HCT116 (cell line): ENCODE data around the gene QKI. TPM values are rescaled to one million over a fixed set of nuclear protein-coding genes. Genes with fewer than 3 reads are reported as not detected.

ENCODE experiments used
- ATAC-seq: fragments of 200-7000 bp; cut with Tn5 transposase; 2 replicates; pipeline ENCODE4 v1.9.1; 2020; ENCODE audit warnings: mild to moderate bottlenecking, moderate library complexity
- BruUV-seq: library from RNA; stranded (reverse); fragments of 400-500 nt; replicated peaks from 2 replicates; lab custom pipeline; 2021; lab: Mats Ljungman, UMichigan
- CTCF ChIA-PET: fragments of 300-600 bp; sonication (Branson Sonifier 250); formaldehyde crosslinking; loops from one replicate; lab custom pipeline; 2021; ENCODE audit warnings: antibody characterized with exemption; lab: Charles Lee
- POLR2A ChIA-PET: fragments of 300-600, 350-600 bp; sonication (Branson Sonifier 250); formaldehyde crosslinking; loops from one replicate; lab custom pipeline; 2021; ENCODE audit warnings: antibody characterized with exemption; lab: Charles Lee
- RAD21 ChIA-PET, 2 experiments: fragments of 300-600 bp; sonication (Branson Sonifier 250); formaldehyde crosslinking; loops; one replicate each; lab custom pipeline; 2023; ENCODE audit warnings: low total read pairs in 2 of 2; ENCODE audit not compliant: uncharacterized antibody in 2 of 2, unreplicated experiment in 2 of 2, low non-redundant PET in 1 of 2; lab: Charles Lee
- DNase-seq: peaks from one replicate; pipeline ENCODE4 v3.0.0-alpha.2; 2010; ENCODE audit warnings: low read depth, low spot score
- H2AFZ ChIP-seq: fragments of 200-600 bp; shearing (Covaris generic), sonication (generic); 2 replicates; pipeline ENCODE4 v1.6.1; 2017; ENCODE audit warnings: low read depth, mixed run types, mixed read lengths, antibody characterized with exemption, low read length; ENCODE audit not compliant: poor library complexity, severe bottlenecking
- H3K27ac ChIP-seq: 2 replicates; pipeline ENCODE4 v1.5.1; 2012; ENCODE audit warnings: low read depth, low read length
- H3K27me3 ChIP-seq: fragments of 200-600 bp; sonication (generic); 2 replicates; pipeline ENCODE4 v1.6.1; 2016; ENCODE audit warnings: mixed run types, low read length, mixed read lengths; ENCODE audit not compliant: insufficient read depth
- H3K36me3 ChIP-seq, 2 experiments: fragments of 200-500 bp in 1 of 2; fragments of 200-600 bp in 1 of 2; sonication (Bioruptor generic) in 1 of 2; sonication (generic) in 1 of 2; 2 replicates each; pipeline versions ENCODE4 v1.5.1 to v1.6.1; 2014 to 2016; ENCODE audit warnings: low read length in 2 of 2, inconsistent platforms in 1 of 2, mixed read lengths in 1 of 2, mixed run types in 1 of 2; ENCODE audit not compliant: insufficient read depth in 2 of 2, control insufficient read depth in 1 of 2
- H3K4me1 ChIP-seq, 2 experiments: fragments of 200-600 bp in 1 of 2; sonication (generic) in 1 of 2; 2 replicates each; pipeline versions ENCODE4 v1.5.1 to v1.6.1; 2012 to 2017; ENCODE audit warnings: low read length in 2 of 2, inconsistent platforms in 1 of 2, mild to moderate bottlenecking in 1 of 2, mixed read lengths in 1 of 2, mixed run types in 1 of 2, moderate library complexity in 1 of 2; ENCODE audit not compliant: insufficient read depth in 2 of 2, control insufficient read depth in 1 of 2
- H3K4me2 ChIP-seq: fragments of 200-600 bp; sonication (generic); 2 replicates; pipeline ENCODE4 v1.6.1; 2017; ENCODE audit warnings: mixed run types, low read length, mixed read lengths
- H3K4me3 ChIP-seq, 2 experiments: fragments of 200-600 bp in 1 of 2; sonication (generic) in 1 of 2; replicated peaks in 1 of 2; 2 replicates each; pipeline ENCODE4 v1.5.1; 2011 to 2016; ENCODE audit warnings: low read length in 2 of 2, control low read depth in 1 of 2, low read depth in 1 of 2, mild to moderate bottlenecking in 1 of 2, mixed read lengths in 1 of 2, mixed run types in 1 of 2
- H3K79me2 ChIP-seq: fragments of 200-600 bp; sonication (generic); 2 replicates; pipeline ENCODE4 v1.6.1; 2017; ENCODE audit warnings: mild to moderate bottlenecking, mixed run types, low read length, moderate library complexity, mixed read lengths; ENCODE audit not compliant: insufficient read depth
- H3K9ac ChIP-seq: fragments of 200-600 bp; sonication (generic); 2 replicates; pipeline ENCODE4 v1.6.1; 2016; ENCODE audit warnings: low read length, mixed read lengths
- H3K9me2 ChIP-seq: fragments of 200-600 bp; sonication (generic), shearing (Covaris generic); 2 replicates; pipeline ENCODE4 v1.6.1; 2017; ENCODE audit warnings: mixed run types, mild to moderate bottlenecking, moderate library complexity; ENCODE audit not compliant: insufficient read depth
- H3K9me3 ChIP-seq, 2 experiments: fragments of 200-500 bp in 1 of 2; fragments of 200-600 bp in 1 of 2; sonication (Bioruptor generic) in 1 of 2; sonication (generic) in 1 of 2; 2 replicates each; pipeline ENCODE4 v1.6.1; 2014 to 2017; ENCODE audit warnings: low read length in 2 of 2, mixed read lengths in 2 of 2, inconsistent platforms in 1 of 2, low read depth in 1 of 2, mild to moderate bottlenecking in 1 of 2, mixed run types in 1 of 2, moderate library complexity in 1 of 2; ENCODE audit not compliant: control insufficient read depth in 1 of 2, insufficient read depth in 1 of 2
- H4K20me1 ChIP-seq: fragments of 200-600 bp; sonication (generic), shearing (Covaris generic); 2 replicates; pipeline ENCODE4 v1.6.1; 2017; ENCODE audit warnings: mixed run types, mild to moderate bottlenecking, moderate library complexity; ENCODE audit not compliant: insufficient read depth
- CEBPB ChIP-seq: IDR thresholded peaks from 2 replicates; pipeline ENCODE4 v1.6.1; 2012; ENCODE audit warnings: low read depth
- ELF1 ChIP-seq: IDR thresholded peaks from 2 replicates; pipeline ENCODE4 v1.6.1; 2012; ENCODE audit warnings: low read depth, borderline replicate concordance
- EZH2phosphoT487 ChIP-seq: fragments of 200-600 bp; IDR thresholded peaks from 2 replicates; pipeline ENCODE4 v1.6.1; 2018; ENCODE audit warnings: antibody characterized with exemption, borderline replicate concordance
- FOSL1 ChIP-seq: IDR thresholded peaks from 2 replicates; pipeline ENCODE4 v1.6.1; 2012; ENCODE audit warnings: low read depth
- JUND ChIP-seq: IDR thresholded peaks from 2 replicates; pipeline ENCODE4 v1.6.1; 2012
- POLR2AphosphoS5 ChIP-seq: IDR thresholded peaks from 2 replicates; pipeline ENCODE4 v1.6.1; 2011; ENCODE audit warnings: mild to moderate bottlenecking, low read depth, low read length, moderate library complexity
- SIN3A ChIP-seq: IDR thresholded peaks from 2 replicates; pipeline ENCODE4 v1.6.1; 2012; ENCODE audit warnings: low read depth
- SRF ChIP-seq: IDR thresholded peaks from 2 replicates; pipeline ENCODE4 v1.6.1; 2012; ENCODE audit warnings: low read depth
- ZNF274 ChIP-seq: fragments of 200-500 bp; sonication (Bioruptor generic); IDR thresholded peaks from 2 replicates; pipeline ENCODE4 v1.6.1; 2014; ENCODE audit warnings: mild to moderate bottlenecking, low read depth, low read length, inconsistent platforms
- intact Hi-C: fragments of 100-400 bp; cut with micrococcal nuclease; formaldehyde crosslinking; loops from 2 replicates; pipeline ENCODE4 v1.10.0; 2022
- total RNA-seq: library from RNA; stranded (reverse); gene quantifications from one replicate; pipeline ENCODE4 v1.2.1, GENCODE V29; 2021; ENCODE audit not compliant: unreplicated experiment
- TF ChIP-seq, protein P1 (sequence below), 3 experiments: fragments of 200-600 bp in 1 of 3; sonication (generic) in 1 of 3; IDR thresholded peaks in 2 of 3; conservative IDR thresholded peaks in 1 of 3; 2 replicates each; pipeline ENCODE4 v1.5.1; 2012 to 2017; ENCODE audit warnings: low read depth in 2 of 3, low read length in 2 of 3, antibody characterized with exemption in 1 of 3, borderline replicate concordance in 1 of 3, control low read depth in 1 of 3, mild to moderate bottlenecking in 1 of 3, mixed read lengths in 1 of 3, mixed run types in 1 of 3, moderate library complexity in 1 of 3; ENCODE audit not compliant: insufficient read depth in 1 of 3
- TF ChIP-seq, protein P2 (sequence below): IDR thresholded peaks from 2 replicates; pipeline ENCODE4 v1.6.1; 2011; ENCODE audit warnings: mild to moderate bottlenecking, low read length, moderate library complexity; ENCODE audit not compliant: insufficient replicate concordance; ENCODE audit errors: extremely low read depth

Gene QKI
- total RNA-seq, 1 experiment from 2014 or later: 35.3 TPM

DNA sequence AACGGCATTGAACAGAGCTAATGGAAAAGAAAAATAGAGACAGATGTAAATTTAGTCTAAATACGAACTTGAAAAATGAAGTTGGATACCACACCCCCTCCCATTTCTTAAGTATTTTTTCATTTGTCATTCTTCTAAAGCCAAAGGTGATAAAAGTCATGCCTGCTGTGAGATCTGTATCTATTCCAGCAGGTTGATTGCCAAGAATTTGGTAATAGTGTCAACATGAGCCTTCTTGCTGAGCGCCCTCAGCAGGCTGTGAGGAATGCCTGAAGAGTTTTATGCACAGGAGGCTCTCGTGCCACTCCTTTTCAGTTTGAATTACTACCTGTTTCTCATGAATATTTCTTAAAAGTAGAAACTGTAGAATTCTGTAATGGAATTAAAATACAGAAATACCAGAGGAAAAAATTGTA, 165.4 kb downstream of the QKI start:
- no peak overlapping the region for H3K4me2 ChIP-seq
- no peaks in the 10 kb centered on the region for H3K9me3 ChIP-seq
- H3K27me3 ChIP-seq: no peaks in the 10 kb centered on the region
- no peaks in the 10 kb centered on the region for H3K36me3 ChIP-seq
- no peaks in the 10 kb centered on the region for H3K79me2 ChIP-seq
- ChIA-PET POLR2A (no interaction called here), CTCF (no interaction called here)
- no peak overlapping the region for H3K9ac ChIP-seq
- H3K27ac ChIP-seq: no peak overlapping the region
- no peaks in the 10 kb centered on the region for H4K20me1 ChIP-seq
- intact Hi-C loops: no loop called here
- peaks cover 0 to 5% of the 10 kb centered on the region in 2 experiments; a peak in 1 of 4 replicates for H3K4me1 ChIP-seq
- TF ChIP-seq POLR2AphosphoS5: no peak
- TF ChIP-seq CEBPB: no peak
- TF ChIP-seq, protein P1, sequence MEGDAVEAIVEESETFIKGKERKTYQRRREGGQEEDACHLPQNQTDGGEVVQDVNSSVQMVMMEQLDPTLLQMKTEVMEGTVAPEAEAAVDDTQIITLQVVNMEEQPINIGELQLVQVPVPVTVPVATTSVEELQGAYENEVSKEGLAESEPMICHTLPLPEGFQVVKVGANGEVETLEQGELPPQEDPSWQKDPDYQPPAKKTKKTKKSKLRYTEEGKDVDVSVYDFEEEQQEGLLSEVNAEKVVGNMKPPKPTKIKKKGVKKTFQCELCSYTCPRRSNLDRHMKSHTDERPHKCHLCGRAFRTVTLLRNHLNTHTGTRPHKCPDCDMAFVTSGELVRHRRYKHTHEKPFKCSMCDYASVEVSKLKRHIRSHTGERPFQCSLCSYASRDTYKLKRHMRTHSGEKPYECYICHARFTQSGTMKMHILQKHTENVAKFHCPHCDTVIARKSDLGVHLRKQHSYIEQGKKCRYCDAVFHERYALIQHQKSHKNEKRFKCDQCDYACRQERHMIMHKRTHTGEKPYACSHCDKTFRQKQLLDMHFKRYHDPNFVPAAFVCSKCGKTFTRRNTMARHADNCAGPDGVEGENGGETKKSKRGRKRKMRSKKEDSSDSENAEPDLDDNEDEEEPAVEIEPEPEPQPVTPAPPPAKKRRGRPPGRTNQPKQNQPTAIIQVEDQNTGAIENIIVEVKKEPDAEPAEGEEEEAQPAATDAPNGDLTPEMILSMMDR (IDR thresholded peaks at IDR 0.05 in 2 of 3, conservative IDR thresholded peaks at IDR 0.05 in 1 of 3; ENCODE audit: borderline replicate concordance in 1 of 3, insufficient read depth in 1 of 3, low read depth in 2 of 3, low read length in 2 of 3): 0 out of 6 replicates have a peak, but pooled peaks of 2 of the 3 experiments have one; percentile 2 to 21
- TF ChIP-seq, all 23 proteins: peak for 1
- ATAC-seq: no peak
- no peak for DNase-seq
- H2AFZ ChIP-seq: no peak overlapping the region
- no TSS peak for BruUV-seq
- RAD21 ChIA-PET: interaction anchor here in 1 of 2 experiments (0.5 kb wide), 1 partner anchor 89 kb away, joined by 5 read pairs; no protein-coding TSS in a partner anchor
- no peaks in the 10 kb centered on the region for H3K9me2 ChIP-seq
- no peak overlapping the region for H3K4me3 ChIP-seq

DNA sequence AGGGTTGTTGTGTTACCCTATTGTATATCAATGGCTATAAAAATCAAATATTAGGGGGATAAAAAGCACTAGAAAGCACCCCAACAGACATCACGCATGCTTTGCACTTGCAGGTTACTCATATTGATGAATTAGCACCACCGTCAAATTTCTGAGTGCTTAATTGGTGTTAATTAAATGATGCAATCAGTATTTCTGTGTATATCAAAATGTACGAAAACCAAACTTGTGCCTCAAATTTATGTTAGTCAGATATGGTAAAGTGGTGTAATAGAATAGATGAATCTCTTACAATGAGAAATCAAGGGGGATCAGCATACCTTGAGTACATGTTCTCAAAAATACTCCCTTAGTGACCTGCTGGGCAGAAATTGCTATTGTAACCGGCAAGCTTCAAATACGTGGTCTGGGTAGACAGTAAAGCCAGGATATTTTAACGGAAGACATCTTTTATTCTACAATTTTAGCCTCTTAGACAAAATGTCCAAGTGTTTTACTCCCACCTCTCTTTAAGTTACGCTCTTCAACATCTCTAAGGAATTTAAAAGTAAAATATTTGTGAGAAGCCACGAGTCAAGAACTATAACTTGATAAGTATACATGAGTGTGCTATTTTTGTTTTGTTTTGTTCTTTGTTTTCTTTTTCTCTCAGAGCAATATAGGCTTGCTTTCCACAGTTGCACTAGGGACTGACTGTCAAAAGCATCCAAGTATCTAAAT, 166.0 kb downstream of the QKI start:
- Histone ChIP-seq H3K36me3 (no peaks in the 10 kb centered on the region), H3K27ac (no peak overlapping the region), H3K9me3 (no peaks in the 10 kb centered on the region), H3K4me3 (no peak overlapping the region), H3K79me2 (no peaks in the 10 kb centered on the region), H4K20me1 (no peaks in the 10 kb centered on the region), H2AFZ (no peak overlapping the region), H3K27me3 (no peaks in the 10 kb centered on the region), H3K4me1 (peaks cover 3 to 9% of the 10 kb centered on the region in 2 experiments; a peak in 2 of 4 replicates), H3K9ac (no peak overlapping the region), H3K4me2 (no peak overlapping the region), H3K9me2 (no peaks in the 10 kb centered on the region)
- DNase-seq: no peak
- ChIA-PET RAD21 (interaction anchor here in 1 of 2 experiments (0.5 kb wide), 1 partner anchor 88 kb away, joined by 5 read pairs; no protein-coding TSS in a partner anchor), POLR2A (no interaction called here), CTCF (no interaction called here)
- intact Hi-C loops: no loop called here
- ATAC-seq: no peak
- no TSS peak for BruUV-seq
- TF ChIP-seq ZNF274 (no peak), JUND (no peak), ELF1 (no peak), EZH2phosphoT487 (no peak), SRF (no peak), FOSL1 (no peak), SIN3A (no peak)
- TF ChIP-seq, protein P1 (IDR thresholded peaks at IDR 0.05 in 2 of 3, conservative IDR thresholded peaks at IDR 0.05 in 1 of 3; ENCODE audit: borderline replicate concordance in 1 of 3, insufficient read depth in 1 of 3, low read depth in 2 of 3, low read length in 2 of 3): no peak
- TF ChIP-seq, protein P2, sequence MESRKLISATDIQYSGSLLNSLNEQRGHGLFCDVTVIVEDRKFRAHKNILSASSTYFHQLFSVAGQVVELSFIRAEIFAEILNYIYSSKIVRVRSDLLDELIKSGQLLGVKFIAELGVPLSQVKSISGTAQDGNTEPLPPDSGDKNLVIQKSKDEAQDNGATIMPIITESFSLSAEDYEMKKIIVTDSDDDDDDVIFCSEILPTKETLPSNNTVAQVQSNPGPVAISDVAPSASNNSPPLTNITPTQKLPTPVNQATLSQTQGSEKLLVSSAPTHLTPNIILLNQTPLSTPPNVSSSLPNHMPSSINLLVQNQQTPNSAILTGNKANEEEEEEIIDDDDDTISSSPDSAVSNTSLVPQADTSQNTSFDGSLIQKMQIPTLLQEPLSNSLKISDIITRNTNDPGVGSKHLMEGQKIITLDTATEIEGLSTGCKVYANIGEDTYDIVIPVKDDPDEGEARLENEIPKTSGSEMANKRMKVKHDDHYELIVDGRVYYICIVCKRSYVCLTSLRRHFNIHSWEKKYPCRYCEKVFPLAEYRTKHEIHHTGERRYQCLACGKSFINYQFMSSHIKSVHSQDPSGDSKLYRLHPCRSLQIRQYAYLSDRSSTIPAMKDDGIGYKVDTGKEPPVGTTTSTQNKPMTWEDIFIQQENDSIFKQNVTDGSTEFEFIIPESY: no peak
